AG09319 (cell line): ENCODE results near the gene URM1.
A peak's percentile ranks its signal among the peaks of the same experiment; 100 is the strongest.

Experiments
- DNase-seq: peaks from one replicate; pipeline ENCODE4 v3.0.0-alpha.2; 2010; ENCODE audit warnings: low read depth; ENCODE audit errors: extremely low read depth
- TF ChIP-seq, protein P1 (sequence below): IDR thresholded peaks from 2 replicates; pipeline ENCODE4 v1.5.1; 2011; ENCODE audit warnings: low read depth, mild to moderate bottlenecking, inconsistent platforms, low read length, moderate library complexity

URM1 gene

DNA sequence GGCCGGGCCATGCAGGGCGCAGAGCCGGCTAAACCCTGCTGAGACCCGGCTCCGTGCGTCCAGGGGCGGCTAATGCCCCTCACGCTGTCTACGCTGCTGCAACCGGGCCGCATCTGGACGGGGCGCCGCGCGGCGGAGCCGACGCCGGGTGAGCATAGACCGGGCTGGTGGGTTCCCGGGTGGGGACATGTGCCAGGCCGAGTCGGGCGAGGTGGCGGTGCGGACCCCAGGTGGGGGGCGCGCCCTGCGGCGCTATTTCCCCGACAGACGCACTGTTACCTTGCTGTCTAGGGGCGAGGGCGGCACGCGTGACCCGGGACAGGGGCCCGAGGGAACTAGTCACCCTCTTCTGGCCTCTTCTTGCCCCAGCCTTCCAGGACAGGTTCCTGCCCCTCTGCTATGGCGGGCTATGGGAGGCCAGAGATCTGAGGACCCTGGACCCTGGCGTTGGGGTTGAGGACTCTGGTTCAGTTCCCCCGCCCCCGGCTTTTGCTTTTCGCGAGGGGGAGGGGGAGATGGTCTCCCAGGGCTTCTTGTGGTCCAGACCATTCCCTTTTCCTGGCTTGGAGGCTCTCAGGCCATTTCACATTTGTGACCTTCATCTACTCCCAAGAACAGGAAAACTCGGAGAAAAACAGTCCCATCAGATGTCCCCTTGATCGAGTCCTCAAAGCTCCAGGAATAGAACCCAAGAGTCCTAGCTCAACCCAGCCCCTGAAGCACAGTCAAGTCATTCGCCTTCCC is 30.3 kb upstream of the URM1 start:
- DNase-seq = no peak
- TF ChIP-seq, protein P1, sequence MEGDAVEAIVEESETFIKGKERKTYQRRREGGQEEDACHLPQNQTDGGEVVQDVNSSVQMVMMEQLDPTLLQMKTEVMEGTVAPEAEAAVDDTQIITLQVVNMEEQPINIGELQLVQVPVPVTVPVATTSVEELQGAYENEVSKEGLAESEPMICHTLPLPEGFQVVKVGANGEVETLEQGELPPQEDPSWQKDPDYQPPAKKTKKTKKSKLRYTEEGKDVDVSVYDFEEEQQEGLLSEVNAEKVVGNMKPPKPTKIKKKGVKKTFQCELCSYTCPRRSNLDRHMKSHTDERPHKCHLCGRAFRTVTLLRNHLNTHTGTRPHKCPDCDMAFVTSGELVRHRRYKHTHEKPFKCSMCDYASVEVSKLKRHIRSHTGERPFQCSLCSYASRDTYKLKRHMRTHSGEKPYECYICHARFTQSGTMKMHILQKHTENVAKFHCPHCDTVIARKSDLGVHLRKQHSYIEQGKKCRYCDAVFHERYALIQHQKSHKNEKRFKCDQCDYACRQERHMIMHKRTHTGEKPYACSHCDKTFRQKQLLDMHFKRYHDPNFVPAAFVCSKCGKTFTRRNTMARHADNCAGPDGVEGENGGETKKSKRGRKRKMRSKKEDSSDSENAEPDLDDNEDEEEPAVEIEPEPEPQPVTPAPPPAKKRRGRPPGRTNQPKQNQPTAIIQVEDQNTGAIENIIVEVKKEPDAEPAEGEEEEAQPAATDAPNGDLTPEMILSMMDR = no peak

GRCh38 chr9:128341435-128341849 is 29.7 kb upstream of the URM1 start:
- TF ChIP-seq, protein P1 = peak; percentile 69
- DNase-seq = no peak

DNA sequence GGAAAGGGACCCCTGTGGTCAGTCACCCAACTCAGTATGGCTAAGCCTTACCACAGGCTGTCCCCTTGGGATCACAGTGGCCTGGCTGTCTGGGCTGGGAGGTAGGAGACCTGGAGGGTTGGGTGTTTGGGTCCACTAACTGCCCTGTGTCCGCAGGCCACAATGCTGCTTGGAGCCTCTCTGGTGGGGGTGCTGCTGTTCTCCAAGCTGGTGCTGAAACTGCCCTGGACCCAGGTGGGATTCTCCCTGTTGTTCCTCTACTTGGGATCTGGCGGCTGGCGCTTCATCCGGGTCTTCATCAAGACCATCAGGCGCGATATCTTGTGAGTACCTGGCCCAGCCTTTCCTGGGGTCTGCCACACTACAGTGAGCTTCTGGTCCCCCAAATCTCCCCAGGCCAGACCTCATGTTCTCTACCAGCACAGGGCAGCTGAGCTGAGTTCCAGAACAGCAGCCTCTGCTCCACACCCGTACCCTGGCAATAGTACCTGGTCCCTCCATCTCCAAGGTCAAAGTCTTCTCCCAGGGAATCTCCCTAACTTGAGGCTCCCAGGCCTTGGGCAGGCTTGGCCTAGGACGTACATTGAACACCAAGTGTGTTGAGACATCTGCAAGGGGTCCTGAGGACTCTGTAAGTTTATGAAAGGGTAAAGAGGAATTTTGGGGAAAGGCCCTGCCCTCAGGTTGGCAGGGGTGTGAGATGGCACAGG is 28.0 kb upstream of the URM1 start:
- DNase-seq = no peak
- TF ChIP-seq, protein P1 = no peak

GRCh38 chr9:128343855-128344254 is 27.3 kb upstream of the URM1 start:
- no peak for DNase-seq
- TF ChIP-seq, protein P1 = no peak

DNA sequence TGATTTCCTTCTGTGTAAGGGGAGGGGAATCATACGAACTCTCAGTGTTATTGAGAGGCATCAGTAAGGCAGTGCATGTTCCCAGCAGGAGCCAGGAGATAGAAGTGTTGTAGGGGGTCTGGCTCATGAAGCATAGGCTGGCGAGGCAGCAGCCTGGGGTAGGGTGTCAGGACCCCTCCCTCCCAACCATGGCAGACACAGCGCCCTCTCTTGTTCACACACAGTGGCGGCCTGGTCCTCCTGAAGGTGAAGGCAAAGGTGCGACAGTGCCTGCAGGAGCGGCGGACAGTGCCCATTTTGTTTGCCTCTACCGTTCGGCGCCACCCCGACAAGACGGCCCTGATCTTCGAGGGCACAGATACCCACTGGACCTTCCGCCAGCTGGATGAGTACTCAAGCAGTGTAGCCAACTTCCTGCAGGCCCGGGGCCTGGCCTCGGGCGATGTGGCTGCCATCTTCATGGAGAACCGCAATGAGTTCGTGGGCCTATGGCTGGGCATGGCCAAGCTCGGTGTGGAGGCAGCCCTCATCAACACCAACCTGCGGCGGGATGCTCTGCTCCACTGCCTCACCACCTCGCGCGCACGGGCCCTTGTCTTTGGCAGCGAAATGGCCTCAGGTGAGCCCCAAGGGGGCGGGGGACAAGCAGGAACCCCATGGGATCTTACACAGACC is 26.1 kb upstream of the URM1 start:
- TF ChIP-seq, protein P1 = no peak
- DNase-seq = no peak

- no peak for DNase-seq
- TF ChIP-seq, protein P1 = no peak
Observed at GRCh38 chr9:128349125-128349524, 22.0 kb upstream of the URM1 start.

DNA sequence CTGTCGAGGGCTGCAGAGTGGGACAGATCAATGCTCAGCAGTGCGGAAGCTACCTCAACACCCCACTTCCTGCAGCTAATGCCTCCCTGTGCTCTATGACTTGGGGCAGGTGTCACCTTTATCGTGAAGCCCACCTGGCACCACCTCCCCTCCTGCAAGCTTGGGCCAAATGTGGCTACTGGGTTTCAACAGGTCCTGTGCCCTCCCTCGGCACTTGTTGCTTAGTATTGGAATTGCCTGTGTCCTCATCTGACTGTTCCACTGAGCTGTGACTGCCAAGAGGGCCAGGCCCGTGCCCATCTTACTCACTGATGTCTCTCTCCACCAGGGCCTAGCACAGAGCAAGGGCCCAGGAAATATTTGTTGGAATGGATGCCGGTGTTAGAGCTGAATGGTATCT is 21.4 kb upstream of the URM1 start:
- no peak for DNase-seq
- TF ChIP-seq, protein P1 = no peak
